Spleen (tissue), 7 donors: ENCODE measurements around the gene CDK8.

Source experiments
- CTCF ChIP-seq, 11 experiments: fragments of 200-600 bp in 7 of 11; fragments of 450-650 bp in 4 of 11; sonication (generic) in 4 of 11; IDR thresholded peaks in 8 of 11; conservative IDR thresholded peaks in 3 of 11; 1 replicate in 7 of 11; 2 replicates in 4 of 11; pipeline versions ENCODE4 v1.4.0 to v1.8.0; 2016 to 2021; ENCODE audit warnings: antibody characterized with exemption in 11 of 11, inconsistent platforms in 4 of 11, mild to moderate bottlenecking in 1 of 11
- POLR2A ChIP-seq, 3 donors: fragments of 450-650 bp; IDR thresholded peaks; one replicate each; pipeline ENCODE4 v1.5.1; 2017; ENCODE audit warnings: antibody characterized with exemption in 3 of 3, mild to moderate bottlenecking in 1 of 3
- POLR2AphosphoS5 ChIP-seq, 3 donors: sonication (generic); formaldehyde crosslinking; IDR thresholded peaks; one replicate each; pipeline ENCODE4 v1.5.1; 2017; ENCODE audit warnings: antibody characterized with exemption in 3 of 3
- donor health status: DM: no; HTN: no; CAD: no; lungs with moderate emphysema.
- donor health status: DM: no; HTN: no; CAD: no.
- donor health status: DM: no; HTN: no; CAD: no.

DNA sequence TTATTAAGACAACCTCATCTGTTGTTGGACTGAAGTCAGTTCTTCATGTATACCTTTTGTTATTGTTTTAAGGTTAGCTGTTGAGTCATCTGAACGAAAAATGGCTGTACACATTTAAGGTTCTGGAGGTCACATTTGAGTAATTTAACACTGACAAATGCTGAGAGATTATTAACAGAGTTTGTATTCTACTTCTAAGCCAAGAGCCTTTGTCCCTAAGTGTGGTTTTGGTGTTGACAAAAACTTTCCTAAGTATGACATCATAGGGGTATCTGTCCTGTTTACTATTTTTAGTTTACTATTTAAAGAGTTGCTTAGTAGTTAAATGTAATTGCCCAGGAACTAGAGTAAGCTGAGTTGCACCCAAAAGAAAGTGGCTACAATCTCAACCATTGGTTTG is 71.9 kb downstream of the CDK8 start:
- TF ChIP-seq CTCF (IDR thresholded peaks at IDR 0.05 in 8 of 11, conservative IDR thresholded peaks at IDR 0.05 in 3 of 11) (no peak), POLR2A (IDR thresholded peaks at IDR 0.05) (no peak), POLR2AphosphoS5 (IDR thresholded peaks at IDR 0.05) (no peak)
